GM21360 (cell line): Measurements from ENCODE around the gene MYO3B.

Experiments used
- ATAC-seq: cut with Tn5 transposase; IDR thresholded peaks from one replicate; pipeline ENCODE4 v1.9.1; 2021; ENCODE audit warnings: mild to moderate bottlenecking, moderate library complexity; ENCODE audit not compliant: unreplicated experiment

Gene MYO3B

DNA sequence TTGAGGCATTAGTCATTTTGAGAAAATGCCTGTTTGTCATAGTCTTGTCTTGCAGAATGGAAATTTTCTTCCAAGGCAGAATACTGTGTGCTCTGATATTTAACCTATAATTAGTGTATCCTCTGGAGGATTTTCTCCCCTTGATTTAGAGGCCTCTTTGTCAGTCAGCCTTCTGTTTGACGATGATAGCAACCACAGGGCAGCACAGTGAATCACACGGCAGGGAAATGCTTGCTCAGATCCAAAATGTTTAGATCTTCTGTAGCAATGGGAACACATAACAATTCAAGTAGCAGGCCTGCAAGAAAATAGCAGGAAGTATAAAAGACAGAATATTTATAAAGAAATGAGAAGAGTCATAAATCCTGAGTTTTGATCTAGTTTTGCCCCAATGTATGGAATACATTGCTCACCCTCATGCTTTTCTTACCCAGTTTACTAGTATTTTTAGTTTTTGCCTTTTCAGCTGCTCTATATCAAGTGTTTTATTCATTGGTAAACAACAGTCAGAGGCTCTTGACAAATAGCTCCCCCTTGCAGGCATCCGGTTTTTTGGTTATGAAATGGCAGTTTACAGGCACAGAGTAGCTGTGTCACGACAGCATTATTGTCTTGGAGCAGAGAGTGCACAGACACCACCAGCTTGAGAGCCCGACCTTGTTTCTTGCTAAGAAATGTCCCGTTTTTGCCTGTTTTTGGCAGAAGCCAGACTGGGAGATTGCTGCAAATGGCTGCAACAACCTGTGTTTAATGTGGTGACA is 185.1 kb downstream of the MYO3B start:
- ATAC-seq: no peak

DNA sequence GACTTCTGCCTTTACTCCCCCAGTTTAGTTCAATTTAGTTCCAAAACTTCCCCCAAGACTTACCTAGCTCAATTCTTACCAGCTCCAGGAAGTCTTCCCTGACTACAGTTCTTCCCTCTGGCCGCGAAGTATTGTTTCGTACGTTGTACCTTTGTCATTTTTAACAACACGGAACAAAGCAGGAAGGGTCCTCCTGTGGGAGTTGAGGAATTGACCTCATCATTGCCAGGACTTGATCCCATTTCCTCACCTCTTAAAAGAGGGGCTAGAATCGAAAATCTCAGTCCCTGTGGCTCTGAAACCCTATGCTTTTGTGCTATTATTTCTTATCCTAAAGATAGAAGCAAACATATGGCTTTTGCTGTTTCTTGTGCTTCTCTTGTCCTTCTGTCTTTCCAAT is 187.1 kb downstream of the MYO3B start:
- no peak for ATAC-seq

DNA sequence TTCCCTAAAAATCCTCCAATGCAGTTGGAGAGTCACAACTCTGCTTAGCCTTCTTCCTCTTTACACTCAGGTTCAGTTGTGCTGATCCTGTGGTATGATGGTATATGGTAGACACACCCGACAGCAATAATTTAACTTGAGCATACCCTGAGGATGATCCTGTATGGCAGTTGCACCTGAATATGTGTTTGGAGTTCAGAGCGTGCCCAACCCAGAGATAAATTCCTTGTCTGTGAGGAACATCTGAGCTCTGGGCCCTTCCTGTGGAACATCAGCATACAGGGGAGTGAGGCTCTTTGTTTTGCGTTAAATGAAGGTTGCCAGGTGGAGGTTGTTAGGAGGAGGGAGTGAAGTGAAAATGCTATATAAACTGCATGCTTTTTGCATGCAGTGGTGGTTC is 187.7 kb downstream of the MYO3B start:
- no peak for ATAC-seq

DNA sequence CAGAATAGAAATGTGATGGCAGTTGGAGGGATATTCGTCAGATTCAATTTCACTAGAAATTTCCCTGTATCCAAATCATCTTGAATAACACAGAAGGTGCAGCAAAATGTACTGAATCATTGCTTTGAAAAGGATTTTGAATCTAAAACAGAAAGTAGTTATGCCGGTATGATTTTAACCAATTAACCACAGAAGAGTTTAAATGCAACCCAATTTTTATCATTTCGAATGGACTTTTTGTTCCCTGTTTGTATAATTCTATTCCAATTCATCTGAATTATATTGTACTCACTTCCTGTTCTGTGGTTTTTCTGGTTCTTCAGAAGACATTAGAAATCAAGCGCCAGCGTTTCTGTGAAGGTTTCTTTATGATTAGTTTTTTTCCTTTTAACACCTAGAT is 190.4 kb downstream of the MYO3B start:
- no peak for ATAC-seq

DNA sequence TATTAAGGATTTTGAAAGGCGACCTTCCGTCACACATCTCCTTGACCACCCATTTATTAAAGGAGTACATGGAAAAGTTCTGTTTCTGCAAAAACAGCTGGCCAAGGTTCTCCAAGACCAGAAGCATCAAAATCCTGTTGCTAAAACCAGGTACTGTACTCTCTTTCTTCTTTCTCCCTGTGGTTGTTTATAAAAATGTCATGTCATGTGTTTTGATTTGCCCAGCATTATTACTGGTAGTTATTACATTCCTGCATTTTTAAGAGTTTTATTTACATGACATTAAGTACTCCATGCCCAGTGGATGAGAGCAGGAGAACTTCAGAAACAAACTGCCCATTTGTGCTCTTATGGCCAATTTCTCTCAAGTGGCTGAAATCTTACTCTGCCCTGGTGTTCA is 191.3 kb downstream of the MYO3B start:
- ATAC-seq: no peak

DNA sequence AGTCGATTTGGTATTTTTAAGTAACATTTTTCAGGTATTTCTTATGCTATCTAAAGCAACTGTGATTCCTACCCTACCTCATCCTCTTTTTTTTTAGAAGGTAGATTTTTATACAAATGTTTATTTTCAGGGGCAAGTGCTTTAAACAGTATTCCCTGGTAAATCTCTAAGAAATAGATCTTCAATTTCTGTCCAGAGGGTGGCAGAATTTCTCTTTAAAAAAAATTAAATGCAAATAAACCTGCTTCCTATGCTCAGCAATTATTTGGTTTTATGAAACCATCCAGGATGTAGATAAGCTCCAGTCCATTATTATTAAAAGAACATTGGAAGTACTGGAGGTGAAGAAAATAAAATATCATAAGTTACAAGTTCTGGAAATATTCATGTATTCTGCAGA is 191.9 kb downstream of the MYO3B start:
- no peak for ATAC-seq

DNA sequence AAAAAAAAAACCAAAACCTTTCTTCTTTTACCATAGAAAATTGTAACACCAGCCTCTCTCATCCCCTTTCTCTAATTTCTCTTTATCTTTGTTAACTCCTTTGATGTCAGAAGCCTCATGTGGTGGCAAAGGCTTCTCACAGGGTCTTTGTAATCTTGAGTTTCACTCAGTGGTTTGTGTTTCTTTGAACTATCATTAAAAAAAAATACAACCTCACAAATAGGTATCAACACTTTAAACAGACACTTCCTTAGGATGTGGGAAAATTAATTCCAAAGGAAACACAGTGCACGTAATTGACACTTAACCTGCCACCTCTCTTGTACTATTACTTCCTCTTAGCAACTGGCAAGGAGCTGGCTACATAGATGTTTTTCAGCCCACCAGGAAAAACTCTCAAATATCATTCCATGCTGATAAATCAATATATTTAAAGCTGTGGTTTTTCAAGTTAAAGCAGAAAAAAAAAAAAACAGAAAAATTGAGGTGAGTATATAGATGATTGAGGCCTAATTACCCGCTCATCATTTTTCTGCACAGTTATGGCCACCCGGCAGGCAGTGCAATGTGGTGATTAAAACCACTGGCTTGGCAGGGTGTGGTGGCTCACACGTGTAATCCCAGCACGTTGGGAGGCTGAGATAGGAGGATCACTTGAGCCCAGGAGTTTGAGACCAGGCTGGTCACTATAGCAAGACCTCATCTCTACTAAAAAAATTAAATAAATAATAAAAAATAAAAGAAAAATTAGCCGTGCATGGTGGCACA is 193.5 kb downstream of the MYO3B start:
- ATAC-seq: no peak

DNA sequence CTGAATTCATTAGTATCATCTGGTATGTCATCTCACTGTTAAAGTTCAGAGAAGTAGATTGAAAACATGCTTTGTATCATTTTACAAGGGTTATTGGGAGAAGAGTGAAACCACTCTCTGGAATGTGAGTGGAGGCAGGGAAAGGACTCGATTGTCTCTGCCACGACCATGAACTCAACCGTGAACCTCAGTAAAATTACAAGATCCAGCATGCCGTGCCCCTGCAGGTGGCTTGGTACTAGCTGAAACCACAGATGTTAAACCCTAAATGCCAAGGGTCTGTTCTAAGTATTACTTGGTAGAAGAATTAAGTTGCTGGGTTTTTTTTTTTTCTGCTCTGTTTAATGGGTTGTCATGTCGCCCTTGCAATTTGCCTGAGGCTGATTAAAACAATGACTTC is 197.2 kb downstream of the MYO3B start:
- no peak for ATAC-seq

DNA sequence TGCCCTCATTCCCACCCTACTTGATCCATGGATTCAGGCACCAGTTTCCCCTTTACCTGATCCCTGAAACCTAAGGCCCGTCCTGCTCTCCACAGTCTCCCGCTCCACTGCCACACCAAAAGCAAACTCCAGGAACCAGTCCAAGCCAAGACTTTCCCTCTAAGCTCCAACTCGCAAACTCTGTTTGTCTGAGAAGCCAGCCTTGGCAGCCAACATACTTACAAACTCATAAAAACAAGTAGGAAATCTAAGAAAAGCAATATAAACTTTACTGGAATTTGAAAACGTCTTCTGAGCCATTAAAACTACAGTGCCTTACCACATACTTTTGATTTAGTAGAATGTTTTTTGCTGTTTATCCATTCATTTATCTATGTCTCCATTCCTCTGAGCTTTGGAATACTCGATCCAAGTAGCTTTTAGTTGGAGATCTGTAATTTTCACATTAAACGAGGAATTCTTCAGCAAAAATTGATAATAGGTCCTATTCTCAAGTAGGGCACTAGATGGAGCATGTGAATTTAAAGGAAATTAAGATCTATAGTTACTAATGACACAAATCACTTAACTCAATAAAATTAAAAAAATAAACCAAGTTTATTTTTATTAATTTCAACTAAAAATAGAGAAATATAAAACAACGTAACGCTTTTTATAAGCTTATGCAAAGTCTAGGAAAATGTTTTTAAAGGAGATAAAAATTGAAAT is 199.7 kb downstream of the MYO3B start:
- ATAC-seq: no peak

DNA sequence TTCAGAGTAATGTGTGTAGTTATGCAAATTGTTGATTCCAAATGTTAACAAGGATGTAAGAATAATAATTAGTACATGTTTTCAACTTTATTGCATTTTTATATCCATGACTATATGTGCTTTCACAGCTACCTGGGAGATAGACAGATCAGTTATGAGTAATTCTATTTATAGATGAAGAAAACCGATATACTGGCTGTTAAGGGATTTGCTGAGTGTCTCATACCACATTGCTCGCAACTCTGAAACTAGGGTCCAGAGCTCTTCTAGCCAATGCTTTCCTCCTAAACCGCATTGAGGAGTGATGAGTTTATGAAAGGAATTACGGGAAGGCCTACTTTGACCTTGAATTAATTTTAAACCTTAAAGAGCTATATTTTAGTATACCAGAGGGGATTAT is 202.3 kb downstream of the MYO3B start:
- ATAC-seq: no peak

DNA sequence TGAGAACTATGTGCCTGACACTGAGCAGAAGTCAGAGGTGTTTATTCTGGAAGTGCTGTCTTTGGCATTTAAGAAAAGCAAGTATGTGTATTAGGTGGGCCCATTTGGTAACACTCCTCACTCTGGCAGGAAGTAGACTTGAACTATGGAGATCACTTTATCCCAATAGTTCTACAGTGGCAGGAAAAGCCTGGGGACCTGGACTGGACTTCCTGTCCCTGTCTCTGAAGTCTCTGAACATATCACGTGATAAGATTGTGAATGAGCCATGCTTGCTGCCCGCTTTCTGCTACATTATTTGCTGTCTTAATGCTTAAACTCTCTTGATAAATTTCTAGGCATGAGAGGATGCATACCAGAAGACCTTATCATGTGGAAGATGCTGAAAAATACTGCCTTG is 203.7 kb downstream of the MYO3B start:
- no peak for ATAC-seq

DNA sequence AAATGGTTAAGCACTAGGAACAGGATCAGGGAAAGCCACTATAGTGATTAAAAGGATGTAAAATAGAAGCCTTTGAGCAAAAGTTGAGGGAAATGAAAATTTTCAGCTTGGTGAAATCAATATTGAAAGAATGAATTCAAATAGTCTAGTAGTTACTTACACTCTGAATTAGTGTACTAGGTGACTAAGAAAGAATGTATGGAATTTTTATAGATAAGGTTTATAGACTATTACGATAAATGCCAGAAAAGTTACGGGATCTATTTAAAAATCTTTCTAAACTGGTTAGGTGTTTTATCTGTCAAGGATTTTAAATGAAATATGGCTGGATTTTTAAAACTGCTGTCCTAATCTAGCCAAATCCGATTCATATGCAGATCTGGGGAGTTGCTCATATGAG is 208.6 kb downstream of the MYO3B start:
- no peak for ATAC-seq

DNA sequence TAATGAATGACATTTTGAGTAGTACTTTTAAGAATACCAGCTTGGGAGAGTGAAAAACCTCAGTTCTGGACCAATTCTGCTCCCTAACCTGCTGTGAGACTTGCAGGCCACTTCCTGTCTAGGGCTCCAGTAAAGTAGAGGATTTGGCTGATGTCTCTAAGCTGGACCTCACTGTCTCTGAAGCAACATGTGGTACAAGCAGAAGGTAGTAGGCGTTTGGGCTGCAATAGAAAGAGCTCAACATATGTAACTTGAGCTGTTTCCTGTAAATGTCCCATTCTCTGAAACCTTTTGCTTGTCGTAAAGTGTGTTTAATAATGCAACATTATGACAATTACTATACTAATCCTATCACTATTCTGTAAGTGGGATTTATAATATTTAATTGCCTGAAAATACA is 213.1 kb downstream of the MYO3B start:
- ATAC-seq: no peak

DNA sequence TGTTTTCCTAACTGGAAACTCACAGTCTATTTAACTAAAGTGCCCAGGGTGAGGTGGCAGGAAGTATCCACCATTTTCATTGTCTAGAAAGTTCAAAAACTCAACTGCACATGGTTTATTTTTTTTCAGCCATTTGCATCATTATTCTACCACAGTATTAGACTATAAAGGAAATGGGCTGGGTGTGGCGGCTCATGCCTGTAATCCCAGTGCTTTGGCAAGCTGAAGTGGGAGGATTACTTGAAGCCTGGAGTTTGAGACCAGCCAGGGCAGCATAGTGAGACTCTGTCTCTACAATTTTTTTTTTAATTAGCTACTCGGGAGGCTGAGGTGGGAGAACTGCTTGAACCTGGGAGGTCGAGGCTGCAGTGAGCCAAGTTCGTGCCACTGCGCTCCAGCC is 213.8 kb downstream of the MYO3B start:
- no peak for ATAC-seq

DNA sequence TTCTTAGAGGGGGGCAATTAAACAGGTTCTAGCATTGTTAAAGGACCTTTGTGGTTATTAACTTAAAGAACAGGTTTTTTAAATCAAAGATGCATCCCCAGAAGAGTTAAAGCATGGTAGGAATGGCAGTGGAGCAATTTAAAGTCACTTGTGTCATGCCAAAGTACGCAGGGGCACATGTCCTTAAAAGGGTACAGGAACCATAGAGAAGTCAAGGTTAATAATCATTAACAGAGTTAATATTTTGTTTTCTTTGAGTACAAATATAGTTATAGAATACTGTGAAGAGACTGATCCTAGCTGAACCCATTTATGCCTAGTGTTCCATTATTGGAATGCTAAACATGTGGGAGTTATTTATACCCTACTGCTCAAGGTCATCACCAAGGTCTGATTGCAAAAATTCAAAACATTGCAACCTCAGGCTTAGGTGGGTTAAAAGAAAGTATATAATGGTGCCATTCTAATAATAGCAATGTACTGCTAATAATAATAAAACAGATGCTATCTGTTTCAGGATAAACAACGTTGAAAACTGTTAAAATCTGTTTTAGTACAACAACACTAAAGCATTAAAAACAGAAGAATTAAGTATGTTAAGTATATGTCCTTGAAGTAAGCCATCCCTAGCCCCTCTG is 216.0 kb downstream of the MYO3B start:
- ATAC-seq: no peak

DNA sequence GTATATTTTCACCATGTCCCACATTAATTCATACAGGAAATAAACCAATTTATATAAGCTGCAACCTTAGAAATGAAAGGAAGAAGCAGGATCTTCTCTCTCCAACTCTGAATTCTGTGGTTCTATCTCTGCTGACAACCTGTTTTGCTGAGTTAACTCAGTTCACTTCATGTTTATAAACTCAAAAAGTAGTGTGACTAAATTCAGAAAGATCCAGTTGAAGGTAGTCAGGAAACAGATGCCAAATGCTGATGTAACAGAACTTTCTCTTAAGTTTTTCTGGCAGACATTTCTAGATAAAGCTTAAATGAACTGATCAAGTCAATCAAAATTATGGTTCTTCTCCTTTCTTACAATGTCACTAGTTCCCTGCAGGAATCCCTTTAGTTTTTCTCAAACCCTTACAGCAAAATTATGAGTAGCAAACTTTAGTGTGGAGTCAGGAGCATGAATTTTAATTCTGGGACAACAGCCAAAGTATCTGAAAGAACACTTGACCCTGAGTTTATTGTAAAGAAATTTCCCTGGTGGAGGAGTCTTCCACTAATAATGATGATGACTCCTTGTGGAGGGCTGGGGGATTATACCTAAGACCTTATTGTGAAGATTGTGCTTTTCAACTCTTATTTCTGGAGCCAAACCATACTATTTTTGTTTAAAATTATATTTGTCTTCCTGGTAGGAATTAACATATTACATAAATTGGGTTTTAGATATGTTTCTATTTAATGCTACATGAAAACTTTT is 216.9 kb downstream of the MYO3B start:
- no peak for ATAC-seq

DNA sequence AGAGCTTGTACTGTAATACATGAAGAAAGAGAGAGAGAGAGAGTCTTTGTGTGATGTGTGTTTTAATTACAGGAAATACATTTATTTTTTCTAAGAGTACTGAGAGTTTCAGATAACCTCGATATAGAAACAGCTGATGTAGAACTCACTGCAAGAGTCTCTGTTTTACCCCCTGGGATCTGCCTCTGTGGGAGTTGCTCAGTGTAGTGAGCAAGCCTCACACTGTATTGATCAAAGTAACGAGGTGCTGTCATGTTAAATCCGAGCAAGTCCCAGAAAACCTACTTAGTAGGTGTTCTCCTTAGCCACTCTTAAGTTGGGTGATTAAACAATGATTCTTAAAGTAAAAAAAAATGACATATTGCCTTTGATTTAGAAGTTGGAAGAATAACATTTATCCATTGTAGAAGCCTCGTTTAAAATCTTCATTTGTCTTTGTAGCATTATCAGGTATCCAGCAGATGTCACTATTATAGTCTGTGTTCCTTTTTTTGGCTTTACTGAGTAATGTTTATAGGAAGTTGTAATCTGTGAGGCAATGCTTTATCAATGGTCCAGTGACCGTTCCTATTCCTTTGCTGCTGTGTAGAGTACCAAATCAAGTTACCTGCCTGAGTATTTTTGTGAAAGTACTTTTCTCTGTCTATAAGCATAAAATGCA is 219.0 kb downstream of the MYO3B start:
- ATAC-seq: no peak

DNA sequence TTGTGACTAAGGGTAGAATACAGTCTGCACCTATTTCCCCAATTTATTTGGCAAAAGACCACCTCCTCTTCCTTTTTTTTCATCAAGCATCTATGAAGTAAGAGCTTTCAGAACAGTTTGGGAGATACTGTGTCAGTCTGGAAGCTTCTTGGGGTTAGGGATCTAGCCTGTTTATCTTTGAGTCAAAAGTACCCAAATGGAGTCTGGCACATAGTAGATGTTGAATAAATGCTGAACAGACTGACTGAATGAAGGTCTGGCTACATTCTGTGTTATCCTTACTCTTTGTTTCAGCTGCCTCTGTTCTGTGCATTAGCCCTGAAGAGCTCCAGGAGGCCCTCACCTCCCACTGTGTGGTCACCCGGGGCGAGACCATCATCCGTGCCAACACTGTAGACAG is 223.2 kb downstream of the MYO3B start:
- ATAC-seq: no peak

DNA sequence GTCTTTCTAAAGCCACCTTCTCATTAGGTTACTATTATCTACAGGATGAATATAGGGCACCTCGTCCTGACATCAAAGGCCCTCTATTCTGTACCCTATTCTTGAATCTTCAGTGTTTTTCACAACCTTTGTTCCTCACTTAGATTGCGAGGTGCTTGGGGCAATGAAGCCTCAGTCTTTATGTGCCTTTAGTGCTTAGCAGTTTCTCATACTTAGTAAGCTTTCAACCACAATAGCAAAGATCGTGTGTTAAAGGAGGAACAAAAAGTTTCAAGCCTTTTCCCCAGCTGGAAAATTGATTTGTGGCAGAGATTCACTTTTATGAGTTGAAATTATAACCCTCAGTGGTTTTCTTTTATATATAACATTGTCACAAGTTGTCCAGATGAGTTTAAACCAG is 226.9 kb downstream of the MYO3B start:
- ATAC-seq: no peak

DNA sequence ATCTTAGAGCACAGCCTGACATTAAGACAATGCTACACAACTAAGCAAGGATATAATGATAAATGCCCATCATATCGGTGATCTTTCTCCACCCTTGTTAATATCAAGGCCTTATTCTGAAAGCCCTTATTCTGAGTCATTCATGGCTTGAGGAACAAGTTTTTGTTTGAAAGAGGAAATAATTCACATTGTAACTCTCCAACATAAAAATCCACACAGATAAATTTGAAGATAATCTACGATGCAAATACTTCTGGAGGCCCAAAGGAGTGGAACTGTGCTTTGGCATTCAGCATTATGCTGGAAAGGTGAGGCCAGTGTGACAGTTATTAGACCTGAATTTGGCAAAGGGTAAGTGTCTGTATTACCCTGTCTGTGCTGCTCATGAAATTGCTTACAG is 227.4 kb downstream of the MYO3B start:
- no peak for ATAC-seq
